ENCODE results near the gene PLCH2.

The PLCH2 gene

GRCh38 chr1:2460203-2460602 is 15.9 kb upstream of the PLCH2 start:
- no peak for TF ChIP-seq POLR2A (IDR thresholded peaks at IDR 0.05; ENCODE audit: low read depth, low read length)
- DNase-seq (ENCODE audit: insufficient read length, low spot score) (no peak), FAIRE-seq (no peak)

DNA sequence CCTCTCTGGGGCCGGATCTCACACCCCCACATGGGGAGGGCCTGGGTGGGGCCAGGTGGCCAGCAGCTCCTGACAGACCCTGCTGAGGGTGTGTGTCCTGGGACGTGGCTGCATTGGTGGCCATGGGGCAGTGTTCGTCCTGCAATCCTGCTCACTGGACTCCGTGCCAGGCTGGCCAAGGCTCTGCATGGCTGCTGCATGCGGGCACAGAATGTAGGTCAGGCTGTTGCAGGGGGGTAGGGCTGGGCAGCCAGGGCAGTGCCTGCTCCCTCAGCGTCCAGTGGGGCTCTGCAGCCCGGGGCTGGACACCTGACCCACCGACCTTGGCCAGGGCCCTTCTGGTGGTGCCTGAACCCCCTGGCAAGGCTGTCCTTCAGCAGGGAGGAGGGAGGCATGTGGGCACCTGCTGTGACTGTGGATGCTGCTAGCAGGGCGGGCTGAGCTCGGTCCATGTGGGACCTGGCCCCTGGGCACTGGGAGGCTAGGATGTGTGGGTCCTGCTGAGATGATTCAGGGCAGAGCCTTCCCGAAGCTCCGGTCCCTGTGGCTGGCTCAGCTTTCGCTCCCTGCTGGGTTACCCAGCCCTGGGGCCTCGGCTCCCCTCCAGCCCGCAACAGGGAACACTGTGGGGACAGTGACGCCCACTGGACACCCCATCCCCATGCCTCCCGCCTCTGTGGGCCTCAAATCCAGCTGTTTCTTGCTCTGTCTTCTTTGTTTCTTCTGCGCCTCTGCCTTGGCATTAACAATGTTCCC is 14.9 kb upstream of the PLCH2 start:
- FAIRE-seq (no peak), DNase-seq (ENCODE audit: insufficient read length, low spot score) (no peak)
- no peak for TF ChIP-seq POLR2A (IDR thresholded peaks at IDR 0.05; ENCODE audit: low read depth, low read length)

GRCh38 chr1:2462819-2463218 is 13.3 kb upstream of the PLCH2 start:
- no peak for DNase-seq (ENCODE audit: insufficient read length, low spot score)
- no peak for FAIRE-seq
- TF ChIP-seq POLR2A (IDR thresholded peaks at IDR 0.05; ENCODE audit: low read depth, low read length) = no peak

DNA sequence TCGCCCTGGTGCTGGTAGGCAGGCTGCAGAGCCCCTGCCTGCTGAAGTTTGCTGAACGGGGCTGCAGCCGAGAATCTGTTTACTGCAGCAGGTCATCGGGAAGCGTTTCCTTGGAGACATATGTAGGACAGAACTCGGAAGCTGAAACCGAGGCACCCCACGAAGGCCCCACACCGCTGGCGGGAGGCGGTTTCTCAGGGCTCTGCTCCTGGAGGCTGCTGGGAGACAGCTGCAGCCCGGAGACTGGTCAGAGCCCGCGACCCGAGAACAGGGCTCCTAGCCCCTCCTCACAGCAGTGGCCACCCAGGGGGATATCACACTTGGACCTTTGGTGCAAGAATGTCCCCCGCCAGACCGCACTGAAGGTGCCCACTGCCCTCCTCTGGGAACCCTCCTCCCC is 12.7 kb upstream of the PLCH2 start:
- FAIRE-seq = no peak
- TF ChIP-seq POLR2A (IDR thresholded peaks at IDR 0.05; ENCODE audit: low read depth, low read length) = no peak
- no peak for DNase-seq (ENCODE audit: insufficient read length, low spot score)

DNA sequence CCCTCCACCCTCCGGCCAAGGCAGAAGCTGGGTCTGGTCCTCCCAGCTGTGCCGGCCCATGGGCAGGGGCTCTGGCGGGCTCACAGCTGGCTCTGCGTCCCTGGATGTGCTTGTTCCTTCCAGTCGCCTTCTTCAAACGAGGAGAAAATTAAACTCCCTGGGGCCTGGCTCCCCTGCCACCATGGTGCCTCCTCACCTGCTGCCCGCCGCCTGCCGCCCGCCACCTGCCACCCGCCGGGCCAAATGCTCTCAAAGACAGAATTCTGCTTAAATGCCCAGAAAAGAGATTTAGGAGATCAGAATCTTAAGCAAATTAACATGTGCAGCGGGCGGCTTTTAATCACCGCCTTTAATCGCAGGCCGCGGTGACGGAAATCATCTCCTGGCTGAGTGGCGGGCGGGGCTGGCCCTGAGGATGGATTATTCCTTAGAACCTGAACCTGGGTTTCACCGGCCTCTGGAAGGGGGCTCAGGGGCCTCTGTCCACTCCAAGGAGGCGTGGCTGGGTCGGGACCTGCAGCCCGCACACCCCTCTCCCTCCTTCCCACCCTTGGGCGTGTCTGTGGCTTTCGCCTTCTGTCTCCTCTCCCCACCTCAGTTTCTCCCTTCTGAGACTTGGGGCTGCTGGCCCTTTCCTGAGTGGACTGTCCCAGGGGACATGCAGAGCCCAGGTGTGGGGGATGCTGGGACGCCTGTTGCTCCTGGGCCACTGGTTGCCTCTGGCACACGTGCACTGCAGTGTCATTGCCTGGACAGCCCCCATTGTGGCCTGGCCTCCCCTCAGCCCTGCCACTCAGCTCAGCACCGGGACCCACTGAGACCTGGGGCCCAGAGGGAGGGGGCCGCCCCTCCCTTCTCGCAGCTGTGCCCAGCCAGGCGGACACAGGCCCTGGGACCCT is 10.5 kb upstream of the PLCH2 start:
- FAIRE-seq (no peak), DNase-seq (ENCODE audit: insufficient read length, low spot score) (no peak)
- TF ChIP-seq POLR2A (IDR thresholded peaks at IDR 0.05; ENCODE audit: low read depth, low read length) = no peak

DNA sequence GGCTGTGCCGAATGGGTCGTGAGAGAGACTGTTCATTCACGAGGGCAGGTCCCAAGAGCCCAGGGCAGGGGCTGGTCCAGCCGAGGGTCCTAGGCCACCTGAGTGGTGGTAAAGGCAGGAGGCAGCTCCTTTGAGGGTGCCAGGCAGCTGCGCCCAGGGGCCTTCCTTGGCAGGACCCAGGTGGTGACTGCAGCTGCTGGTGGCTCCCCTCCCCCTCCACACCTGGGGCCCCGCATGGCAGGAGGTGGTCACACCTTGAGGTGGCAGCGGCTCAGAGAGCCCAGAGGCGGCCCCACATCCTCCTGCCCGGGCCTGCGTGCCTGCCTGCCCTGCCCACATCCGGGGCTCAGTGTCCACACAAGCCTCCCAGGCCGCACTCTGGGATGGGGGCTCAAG is 9.8 kb upstream of the PLCH2 start:
- DNase-seq (ENCODE audit: insufficient read length, low spot score) = no peak
- TF ChIP-seq POLR2A (IDR thresholded peaks at IDR 0.05; ENCODE audit: low read depth, low read length) = no peak

GRCh38 chr1:2466958-2467554 is 9.0 kb upstream of the PLCH2 start:
- no peak for DNase-seq (ENCODE audit: insufficient read length, low spot score)
- no peak for TF ChIP-seq POLR2A (IDR thresholded peaks at IDR 0.05; ENCODE audit: low read depth, low read length)
- FAIRE-seq = no peak

More for the DNA sequence above, 9.8 kb upstream of the PLCH2 start:
- no peak for FAIRE-seq

- DNase-seq (ENCODE audit: insufficient read length, low spot score) (no peak), FAIRE-seq (no peak)
- TF ChIP-seq POLR2A (IDR thresholded peaks at IDR 0.05; ENCODE audit: low read depth, low read length) = no peak
Measured at GRCh38 chr1:2468041-2468472, 8.0 kb upstream of the PLCH2 start.

GRCh38 chr1:2468540-2468939 is 7.5 kb upstream of the PLCH2 start:
- DNase-seq (ENCODE audit: insufficient read length, low spot score) (no peak), FAIRE-seq (no peak)

DNA sequence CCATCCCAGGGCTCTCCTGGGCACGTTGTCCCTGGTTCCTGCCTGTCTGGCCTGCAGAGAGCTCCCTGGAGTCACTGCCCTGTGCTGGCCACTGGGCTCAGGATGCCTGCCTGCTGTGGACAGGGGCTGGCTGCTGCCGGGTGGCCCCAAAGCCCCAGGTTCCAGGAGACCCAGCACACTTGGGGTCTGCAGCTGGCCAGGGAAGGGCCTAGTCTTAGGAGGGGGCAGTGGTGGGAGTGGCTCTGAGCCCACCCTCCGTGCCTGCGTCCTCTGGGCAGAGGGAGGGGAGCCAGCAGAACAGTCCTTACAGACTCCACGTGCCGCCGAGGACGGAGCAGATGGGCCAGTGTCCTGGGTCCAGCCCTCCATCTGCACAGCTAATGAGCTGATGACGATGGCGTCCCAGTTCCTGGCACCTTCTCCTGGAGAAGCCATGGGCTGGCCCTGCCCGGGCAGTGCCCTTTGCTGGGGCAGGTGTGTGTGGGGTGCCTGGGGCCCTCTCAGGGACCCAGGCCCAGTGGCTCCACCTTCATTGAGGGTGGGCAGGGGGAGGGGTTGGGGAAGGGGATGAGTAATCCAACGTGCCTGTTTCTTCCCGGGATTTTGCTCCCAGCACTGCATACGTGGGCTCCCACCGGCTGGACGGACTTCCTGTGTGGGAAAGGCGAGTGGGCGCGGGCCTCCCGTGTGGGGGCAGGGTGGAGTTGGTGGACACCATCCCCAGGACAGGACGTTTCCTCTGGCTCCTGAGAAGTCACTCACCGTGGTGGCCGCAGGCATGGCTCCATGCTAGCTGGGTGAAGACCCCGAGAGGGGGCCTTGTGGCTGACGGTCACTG is 6.8 kb upstream of the PLCH2 start:
- FAIRE-seq = no peak
- no peak for DNase-seq (ENCODE audit: insufficient read length, low spot score)

More at GRCh38 chr1:2468540-2468939, 7.5 kb upstream of the PLCH2 start:
- no peak for TF ChIP-seq POLR2A (IDR thresholded peaks at IDR 0.05; ENCODE audit: low read depth, low read length)

GRCh38 chr1:2470290-2471158 is 5.6 kb upstream of the PLCH2 start:
- TF ChIP-seq POLR2A (IDR thresholded peaks at IDR 0.05; ENCODE audit: low read depth, low read length) = no peak
- DNase-seq (ENCODE audit: insufficient read length, low spot score) = no peak
- no peak for FAIRE-seq

More for the DNA sequence above, 6.8 kb upstream of the PLCH2 start:
- TF ChIP-seq POLR2A (IDR thresholded peaks at IDR 0.05; ENCODE audit: low read depth, low read length) = no peak

DNA sequence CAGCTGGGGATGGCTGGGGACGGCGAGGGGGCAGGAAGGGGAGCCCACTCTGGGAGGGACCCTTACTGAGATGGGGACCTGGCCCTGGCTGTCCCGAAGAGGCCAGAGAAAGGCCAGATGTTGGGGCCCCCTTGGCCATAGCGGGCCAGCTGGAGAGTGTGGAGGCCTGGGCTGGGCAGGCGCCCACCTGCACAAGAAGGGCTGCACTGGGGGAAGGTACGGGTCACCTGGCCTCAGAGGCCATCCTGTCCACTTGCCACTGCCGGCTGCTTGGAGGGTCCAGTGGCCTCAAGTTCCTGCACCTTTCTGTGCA is 5.0 kb upstream of the PLCH2 start:
- no peak for TF ChIP-seq POLR2A (IDR thresholded peaks at IDR 0.05; ENCODE audit: low read depth, low read length)
- DNase-seq (ENCODE audit: insufficient read length, low spot score) = no peak
- FAIRE-seq = no peak

DNA sequence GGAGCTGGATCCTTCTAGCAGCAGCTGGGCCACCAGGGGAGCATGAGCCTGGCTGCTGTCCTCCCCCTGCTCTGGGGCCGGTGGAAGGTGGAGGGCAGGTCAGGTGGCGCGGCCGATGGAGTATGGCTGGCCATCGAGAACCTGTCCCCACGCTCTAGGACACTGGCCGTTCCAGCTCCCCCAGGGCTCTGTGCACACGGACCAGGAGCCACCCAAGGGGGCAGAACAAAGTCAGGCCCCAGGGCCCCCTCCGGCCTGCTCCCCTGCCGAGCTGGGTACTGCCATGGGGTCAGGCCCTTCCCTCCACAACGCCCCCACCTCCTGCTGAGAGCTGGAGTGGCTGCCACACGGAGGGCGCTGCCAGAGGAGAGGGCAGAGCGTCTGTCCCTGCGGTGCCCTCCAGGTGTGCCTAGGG is 4.5 kb upstream of the PLCH2 start:
- no peak for FAIRE-seq
- TF ChIP-seq POLR2A (IDR thresholded peaks at IDR 0.05; ENCODE audit: low read depth, low read length) = no peak

More for the DNA sequence above, 4.5 kb upstream of the PLCH2 start:
- no peak for DNase-seq (ENCODE audit: insufficient read length, low spot score)
